ENCODE data around the gene TRPV4. TPM values are rescaled to one million over a fixed set of nuclear protein-coding genes. Genes with fewer than 3 reads are reported as not detected.

Gene TRPV4
- total RNA-seq, 2 experiments from 2014 or later = not detected

DNA sequence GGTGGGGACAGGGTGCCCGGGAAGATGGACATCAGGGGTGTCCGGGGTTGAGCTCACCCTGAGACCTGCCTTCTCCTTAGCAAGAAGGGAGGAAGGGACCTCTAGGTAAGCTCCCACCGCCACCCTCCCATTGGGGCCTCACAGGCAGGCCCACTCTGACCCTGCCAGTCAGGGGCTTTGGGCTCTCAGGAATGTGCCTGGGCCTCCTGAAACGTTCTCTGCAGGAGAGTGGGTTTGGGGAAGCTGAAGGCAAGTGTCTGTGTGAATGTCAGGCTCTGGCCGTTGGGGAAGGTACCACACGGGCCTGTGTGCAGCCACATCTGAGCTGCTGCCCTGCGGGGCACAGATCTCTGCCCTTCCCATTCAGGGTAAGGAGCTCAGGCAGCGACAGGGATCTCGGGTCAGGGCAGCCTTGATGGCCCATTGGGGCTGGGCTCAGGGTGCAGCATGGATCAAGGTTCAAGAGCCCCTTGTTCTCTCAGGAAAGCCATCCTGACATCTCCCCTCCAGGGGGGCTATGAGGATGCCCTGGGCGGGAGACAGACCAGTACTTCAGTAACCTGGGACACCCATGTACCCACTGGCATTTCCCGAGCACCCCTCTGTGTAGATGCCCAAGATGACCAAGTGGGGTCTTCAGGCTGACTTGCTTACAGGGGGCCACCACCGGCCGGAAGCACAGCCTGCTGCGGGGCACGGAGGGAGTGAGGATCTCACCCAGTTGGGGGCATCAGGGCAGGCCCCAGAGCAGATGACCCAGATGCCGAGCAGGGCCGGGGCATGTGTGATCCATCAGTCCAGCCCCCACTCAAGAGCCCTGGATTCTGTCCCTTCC lies 89.9 kb downstream of the TRPV4 start:
- Histone ChIP-seq H3K4me1 (ENCODE audit: insufficient read depth, low read length) (no peaks in the 10 kb centered on the region), H3K27me3 (ENCODE audit: control insufficient read depth in 1 of 2, insufficient read depth in 2 of 2, low read length in 2 of 2) (no peaks in the 10 kb centered on the region), H3K36me3 (ENCODE audit: insufficient read depth, low read length) (no peaks in the 10 kb centered on the region), H3K9me3 (ENCODE audit: control insufficient read depth in 1 of 2, insufficient read depth in 1 of 2, low read length in 2 of 2) (no peaks in the 10 kb centered on the region), H3K4me3 (ENCODE audit: low read length) (no peak overlapping the region), H3K27ac (ENCODE audit: low read depth in 1 of 2, low read length in 2 of 2) (no peak overlapping the region)
- ATAC-seq (ENCODE audit: poor library complexity) (no peak), DNase-seq (peak in 1 of 14 experiments; percentile 0)
- TF ChIP-seq, protein P1, sequence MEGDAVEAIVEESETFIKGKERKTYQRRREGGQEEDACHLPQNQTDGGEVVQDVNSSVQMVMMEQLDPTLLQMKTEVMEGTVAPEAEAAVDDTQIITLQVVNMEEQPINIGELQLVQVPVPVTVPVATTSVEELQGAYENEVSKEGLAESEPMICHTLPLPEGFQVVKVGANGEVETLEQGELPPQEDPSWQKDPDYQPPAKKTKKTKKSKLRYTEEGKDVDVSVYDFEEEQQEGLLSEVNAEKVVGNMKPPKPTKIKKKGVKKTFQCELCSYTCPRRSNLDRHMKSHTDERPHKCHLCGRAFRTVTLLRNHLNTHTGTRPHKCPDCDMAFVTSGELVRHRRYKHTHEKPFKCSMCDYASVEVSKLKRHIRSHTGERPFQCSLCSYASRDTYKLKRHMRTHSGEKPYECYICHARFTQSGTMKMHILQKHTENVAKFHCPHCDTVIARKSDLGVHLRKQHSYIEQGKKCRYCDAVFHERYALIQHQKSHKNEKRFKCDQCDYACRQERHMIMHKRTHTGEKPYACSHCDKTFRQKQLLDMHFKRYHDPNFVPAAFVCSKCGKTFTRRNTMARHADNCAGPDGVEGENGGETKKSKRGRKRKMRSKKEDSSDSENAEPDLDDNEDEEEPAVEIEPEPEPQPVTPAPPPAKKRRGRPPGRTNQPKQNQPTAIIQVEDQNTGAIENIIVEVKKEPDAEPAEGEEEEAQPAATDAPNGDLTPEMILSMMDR (IDR thresholded peaks at IDR 0.05) = no peak
- intact Hi-C loops (cut with DNase I, micrococcal nuclease) = loop anchor here in 1 of 2 experiments (5.0 kb wide), 1 partner anchor 56 kb away; no protein-coding TSS in a partner anchor
- H3K9me3 Mint-ChIP-seq = no peaks in the 10 kb centered on the region
- H3K27me3 Mint-ChIP-seq = peaks cover 5% of the 10 kb centered on the region
- H3K4me1 Mint-ChIP-seq (ENCODE audit: low read depth) = no peaks in the 10 kb centered on the region
- ChIA-PET POLR2A (no interaction called here), CTCF (no interaction called here)
- no peak overlapping the region for H3K4me3 Mint-ChIP-seq
- no peak overlapping the region for H3K27ac Mint-ChIP-seq
- H3K36me3 Mint-ChIP-seq (ENCODE audit: low read depth) = no peaks in the 10 kb centered on the region

DNA sequence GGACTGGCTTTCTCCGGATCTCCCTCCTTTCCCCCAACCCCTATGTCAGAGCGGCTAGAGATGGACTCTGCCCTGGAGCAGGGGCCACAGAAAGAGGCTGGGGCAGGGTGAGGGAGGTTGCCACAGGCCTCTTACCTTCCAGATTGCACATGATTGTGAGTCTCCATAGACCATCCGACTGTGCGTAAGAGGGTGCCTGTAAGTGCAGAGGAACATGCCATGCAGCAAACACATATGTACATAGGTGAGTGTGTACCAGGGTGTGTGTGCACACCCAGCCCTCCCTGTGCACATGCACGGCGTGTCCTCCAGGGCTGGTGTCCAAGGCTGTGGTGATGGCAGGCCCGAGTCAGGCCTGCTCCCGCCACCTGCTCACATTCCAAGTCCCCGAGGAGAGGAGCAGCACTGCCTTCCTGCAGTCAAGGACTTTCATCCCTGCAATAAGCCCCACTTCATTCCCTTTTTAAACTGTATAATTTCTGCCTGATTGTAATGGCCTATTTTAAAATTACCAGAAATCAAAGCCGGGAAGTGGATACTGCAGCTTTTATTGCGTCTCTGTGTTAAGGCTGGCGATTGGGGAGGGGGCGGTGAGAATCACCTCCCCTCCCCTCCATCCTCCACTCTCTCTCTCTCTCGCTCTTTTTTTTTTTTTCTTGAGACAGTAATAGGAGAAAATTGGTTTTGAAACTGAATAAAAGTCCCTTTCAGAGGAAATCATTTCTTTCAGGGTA lies 91.1 kb downstream of the TRPV4 start:
- Mint-ChIP-seq H3K36me3 (ENCODE audit: low read depth) (no peaks in the 10 kb centered on the region), H3K9me3 (no peaks in the 10 kb centered on the region), H3K27me3 (peaks cover 5% of the 10 kb centered on the region), H3K4me3 (no peak overlapping the region), H3K27ac (no peak overlapping the region), H3K4me1 (ENCODE audit: low read depth) (no peaks in the 10 kb centered on the region)
- DNase-seq = no peak
- Histone ChIP-seq H3K36me3 (ENCODE audit: insufficient read depth, low read length) (no peaks in the 10 kb centered on the region), H3K4me1 (ENCODE audit: insufficient read depth, low read length) (no peaks in the 10 kb centered on the region), H3K27ac (ENCODE audit: low read depth in 1 of 2, low read length in 2 of 2) (no peak overlapping the region), H3K9me3 (ENCODE audit: control insufficient read depth in 1 of 2, insufficient read depth in 1 of 2, low read length in 2 of 2) (no peaks in the 10 kb centered on the region), H3K4me3 (ENCODE audit: low read length) (no peak overlapping the region), H3K27me3 (ENCODE audit: control insufficient read depth in 1 of 2, insufficient read depth in 2 of 2, low read length in 2 of 2) (no peaks in the 10 kb centered on the region)
- intact Hi-C loops (cut with DNase I, micrococcal nuclease) = loop anchor here in 1 of 2 experiments (5.0 kb wide), 1 partner anchor 55 kb away; no protein-coding TSS in a partner anchor
- CTCF ChIA-PET = no interaction called here
- no peak for ATAC-seq (ENCODE audit: poor library complexity)
- TF ChIP-seq, protein P1 (IDR thresholded peaks at IDR 0.05) = no peak
- POLR2A ChIA-PET = no interaction called here

DNA sequence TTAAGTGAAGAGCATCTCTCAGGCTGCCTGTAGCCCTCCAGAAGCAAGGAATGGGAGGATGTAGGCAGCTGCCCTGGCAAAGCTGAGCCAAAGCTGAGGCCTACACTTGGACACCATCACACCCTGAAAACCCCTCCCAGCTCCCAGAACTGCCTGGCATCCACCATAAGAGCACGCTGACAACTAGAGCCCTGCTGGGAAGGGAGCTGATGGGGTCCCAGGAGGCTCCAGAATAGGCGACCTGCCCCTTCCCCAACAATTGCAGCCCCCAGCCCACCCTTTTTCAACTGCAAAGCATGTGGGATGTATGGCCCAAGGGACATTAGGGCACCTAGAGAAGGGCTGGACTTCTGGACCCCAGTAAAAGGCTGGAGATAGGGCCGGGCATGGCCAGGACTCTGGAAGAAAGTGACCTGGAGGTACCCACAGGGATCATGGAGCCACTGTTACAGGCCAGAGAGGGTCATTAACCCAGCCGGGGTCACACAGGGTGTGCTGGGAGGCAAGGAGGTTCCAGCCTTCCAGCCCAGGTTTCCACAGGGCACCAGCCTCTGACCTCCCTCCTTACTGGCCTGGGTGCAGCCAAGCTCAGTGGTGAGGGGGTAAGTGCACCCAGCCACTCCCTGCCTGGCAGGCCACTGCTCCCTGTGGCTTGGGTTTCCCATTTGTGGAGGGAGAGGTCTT lies 91.8 kb downstream of the TRPV4 start:
- Mint-ChIP-seq H3K36me3 (ENCODE audit: low read depth) (no peaks in the 10 kb centered on the region), H3K9me3 (no peaks in the 10 kb centered on the region), H3K4me1 (ENCODE audit: low read depth) (no peaks in the 10 kb centered on the region), H3K27me3 (peaks cover 5% of the 10 kb centered on the region), H3K27ac (no peak overlapping the region), H3K4me3 (no peak overlapping the region)
- no peak overlapping the region for H3K4me3 ChIP-seq (ENCODE audit: low read length)
- H3K4me1 ChIP-seq (ENCODE audit: insufficient read depth, low read length) = no peaks in the 10 kb centered on the region
- H3K27me3 ChIP-seq (ENCODE audit: control insufficient read depth in 1 of 2, insufficient read depth in 2 of 2, low read length in 2 of 2) = no peaks in the 10 kb centered on the region
- ChIA-PET CTCF (no interaction called here), POLR2A (no interaction called here)
- peak in 1 of 14 experiments; percentile 0 for DNase-seq
- intact Hi-C loops (cut with DNase I, micrococcal nuclease) = loop anchor here in 1 of 2 experiments (5.0 kb wide), 1 partner anchor 54 kb away; no protein-coding TSS in a partner anchor
- no peak for ATAC-seq (ENCODE audit: poor library complexity)
- TF ChIP-seq, protein P1 (IDR thresholded peaks at IDR 0.05) = no peak
- H3K27ac ChIP-seq (ENCODE audit: low read depth in 1 of 2, low read length in 2 of 2) = no peak overlapping the region
- no peaks in the 10 kb centered on the region for H3K9me3 ChIP-seq (ENCODE audit: control insufficient read depth in 1 of 2, insufficient read depth in 1 of 2, low read length in 2 of 2)
- H3K36me3 ChIP-seq (ENCODE audit: insufficient read depth, low read length) = no peaks in the 10 kb centered on the region

All from CD4-positive, alpha-beta T cell (primary cell).